Glutamatergic neuron (in vitro differentiated cells): ENCODE results near the gene TXNDC5. TPM values are rescaled to one million over a fixed set of nuclear protein-coding genes. Genes with fewer than 3 reads are reported as not detected.

Experiments used
- DNase-seq: peaks from one replicate; pipeline ENCODE4 v3.0.0; 2022
- H3K27ac Mint-ChIP-seq: one replicate; pipeline ENCODE4 v1.8.0; 2020; ENCODE audit warnings: mild to moderate bottlenecking, mixed read lengths, inconsistent platforms; ENCODE audit not compliant: unreplicated experiment
- H3K27me3 Mint-ChIP-seq: one replicate; pipeline ENCODE4 v1.8.0; 2020; ENCODE audit warnings: mild to moderate bottlenecking, moderate library complexity, mixed read lengths, inconsistent platforms; ENCODE audit not compliant: unreplicated experiment
- H3K36me3 Mint-ChIP-seq: one replicate; pipeline ENCODE4 v1.8.0; 2020; ENCODE audit warnings: mild to moderate bottlenecking, mixed read lengths, inconsistent platforms; ENCODE audit not compliant: unreplicated experiment
- H3K4me1 Mint-ChIP-seq: one replicate; pipeline ENCODE4 v1.8.0; 2020; ENCODE audit warnings: mild to moderate bottlenecking, low read depth, mixed read lengths, inconsistent platforms; ENCODE audit not compliant: unreplicated experiment
- H3K4me3 Mint-ChIP-seq: one replicate; pipeline ENCODE4 v1.8.0; 2020; ENCODE audit warnings: mild to moderate bottlenecking, mixed read lengths, inconsistent platforms; ENCODE audit not compliant: unreplicated experiment
- H3K9me3 Mint-ChIP-seq: one replicate; pipeline ENCODE4 v1.8.0; 2020; ENCODE audit warnings: mild to moderate bottlenecking, moderate library complexity, mixed read lengths, inconsistent platforms; ENCODE audit not compliant: unreplicated experiment
- CTCF ChIP-seq: fragments of 200-600 bp; sonication (generic); IDR thresholded peaks from one replicate; pipeline ENCODE4 v1.5.0; 2021; ENCODE audit not compliant: partially characterized antibody, unreplicated experiment
- total RNA-seq: library from RNA; stranded (reverse); fragmentation: NEBNext Ultra II Directional; extraction: Animal tissue kit (Norgen Biotek cat#: 25700); gene quantifications from one replicate; pipeline ENCODE4 v1.2.1, GENCODE V29; 2021; ENCODE audit not compliant: unreplicated experiment

Gene TXNDC5
- total RNA-seq, 1 donor from 2014 or later = 25.3 TPM

DNA sequence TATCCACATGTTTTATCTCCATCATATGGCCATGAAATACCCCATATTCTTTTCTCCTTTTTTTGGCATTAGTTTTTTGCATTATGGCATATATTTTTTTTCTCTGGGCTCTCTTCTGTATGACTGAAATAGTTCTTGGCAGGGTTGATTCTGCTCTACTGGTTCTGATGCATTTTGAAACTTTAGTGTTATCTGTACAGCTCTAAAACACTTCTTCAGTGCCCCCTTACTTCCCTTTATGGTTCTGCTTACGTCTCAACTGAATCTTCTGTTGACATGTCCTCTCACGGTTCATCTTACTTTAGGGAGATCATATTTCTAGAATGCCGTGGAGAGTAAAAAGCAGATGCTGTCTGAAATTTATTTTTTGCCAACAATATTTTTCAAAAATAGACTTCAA, 23.2 kb upstream of the TXNDC5 start:
- Mint-ChIP-seq H3K4me1 (no peaks in the 10 kb centered on the region), H3K27ac (no peak overlapping the region), H3K4me3 (no peak overlapping the region), H3K27me3 (peaks cover 2% of the 10 kb centered on the region), H3K36me3 (no peaks in the 10 kb centered on the region), H3K9me3 (no peaks in the 10 kb centered on the region)
- DNase-seq = no peak
- TF ChIP-seq CTCF = no peak

GRCh38 chr6:7932625-7933024, 22.0 kb upstream of the TXNDC5 start:
- DNase-seq = no peak
- no peak for TF ChIP-seq CTCF
- no peaks in the 10 kb centered on the region for H3K4me1 Mint-ChIP-seq
- H3K27ac Mint-ChIP-seq = no peak overlapping the region
- peaks cover 2% of the 10 kb centered on the region for H3K27me3 Mint-ChIP-seq
- no peaks in the 10 kb centered on the region for H3K36me3 Mint-ChIP-seq
- H3K4me3 Mint-ChIP-seq = no peak overlapping the region
- no peaks in the 10 kb centered on the region for H3K9me3 Mint-ChIP-seq

DNA sequence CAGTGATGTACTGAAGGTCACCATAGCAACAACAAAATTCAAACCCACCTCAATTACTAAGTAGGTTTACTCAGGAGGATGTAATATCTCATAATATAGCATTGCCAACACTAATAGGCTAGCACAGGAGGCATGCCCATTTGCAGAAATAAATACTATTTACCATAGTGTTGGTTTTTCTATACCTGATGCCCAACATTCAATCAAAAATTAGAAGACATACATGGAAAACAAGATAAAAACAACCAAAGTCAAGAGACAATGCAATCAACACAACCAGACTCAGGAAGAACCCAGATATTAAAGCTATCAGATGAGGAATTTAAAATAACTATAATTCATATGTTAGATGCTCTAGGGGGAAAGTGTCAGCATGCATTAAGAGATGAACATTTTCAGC, 14.3 kb upstream of the TXNDC5 start:
- H3K36me3 Mint-ChIP-seq = no peaks in the 10 kb centered on the region
- DNase-seq = no peak
- H3K4me3 Mint-ChIP-seq = no peak overlapping the region
- H3K4me1 Mint-ChIP-seq = no peaks in the 10 kb centered on the region
- no peaks in the 10 kb centered on the region for H3K9me3 Mint-ChIP-seq
- H3K27ac Mint-ChIP-seq = no peak overlapping the region
- H3K27me3 Mint-ChIP-seq = peaks cover under 1% of the 10 kb centered on the region
- no peak for TF ChIP-seq CTCF

DNA sequence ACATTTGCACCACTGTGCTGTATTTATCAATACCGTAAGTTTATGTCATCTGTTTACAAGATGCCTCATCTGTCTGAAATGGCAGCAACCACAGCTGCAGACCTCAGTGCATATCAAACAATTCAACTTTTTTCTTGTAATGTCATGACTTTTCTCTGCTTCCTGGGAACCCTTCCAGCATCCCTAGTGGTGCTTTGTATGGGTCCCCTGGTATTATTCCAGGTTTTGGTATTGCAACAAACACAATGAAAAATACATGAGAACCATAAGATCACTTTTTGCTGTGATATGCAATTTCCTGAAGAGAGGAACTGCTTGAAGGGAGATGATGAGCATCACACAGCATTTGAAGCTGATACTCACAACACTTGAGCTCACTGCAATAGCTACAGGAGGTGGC, 12.0 kb upstream of the TXNDC5 start:
- Mint-ChIP-seq H3K4me1 (no peaks in the 10 kb centered on the region), H3K27me3 (no peaks in the 10 kb centered on the region), H3K4me3 (no peak overlapping the region), H3K36me3 (no peaks in the 10 kb centered on the region), H3K27ac (no peak overlapping the region), H3K9me3 (no peaks in the 10 kb centered on the region)
- TF ChIP-seq CTCF = no peak
- no peak for DNase-seq

DNA sequence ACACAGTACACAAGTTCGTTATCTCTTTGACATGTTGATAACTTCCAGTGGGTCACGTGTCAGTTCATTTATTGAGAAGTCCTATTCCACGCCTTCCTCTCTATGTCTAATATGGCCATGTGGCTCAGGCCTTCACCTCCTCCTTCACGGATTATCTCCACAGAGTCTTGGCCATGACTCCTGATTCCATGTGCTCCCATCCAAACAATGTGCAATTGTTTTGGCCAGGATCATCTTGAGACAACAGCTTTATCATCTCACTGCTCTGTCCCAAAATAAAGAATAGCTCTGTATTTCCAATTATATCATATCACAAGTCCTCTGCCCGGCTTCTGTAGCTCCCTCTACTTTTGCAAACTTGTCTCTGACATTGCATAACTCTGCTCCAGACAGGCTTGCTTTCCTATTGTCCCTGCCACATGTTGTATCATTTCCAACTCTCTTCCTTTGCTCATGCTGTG, 11.1 kb upstream of the TXNDC5 start:
- H3K4me1 Mint-ChIP-seq = no peaks in the 10 kb centered on the region
- TF ChIP-seq CTCF = no peak
- H3K27ac Mint-ChIP-seq = no peak overlapping the region
- no peak overlapping the region for H3K4me3 Mint-ChIP-seq
- H3K9me3 Mint-ChIP-seq = no peaks in the 10 kb centered on the region
- no peaks in the 10 kb centered on the region for H3K27me3 Mint-ChIP-seq
- no peaks in the 10 kb centered on the region for H3K36me3 Mint-ChIP-seq
- no peak for DNase-seq
